H1 (cell line): ENCODE data around the gene KPNA6. TPM values are rescaled to one million over a fixed set of nuclear protein-coding genes. Genes with fewer than 3 reads are reported as not detected.

Experiments
- CTCF ChIA-PET: fragments of 300-600 bp; sonication (Branson Sonifier 250); formaldehyde crosslinking; loops from one replicate; lab custom pipeline; 2021; ENCODE audit not compliant: partially characterized antibody; lab: Charles Lee
- POLR2A ChIA-PET: fragments of 300-600 bp; sonication (Branson Sonifier 250); formaldehyde crosslinking; loops from one replicate; lab custom pipeline; 2021; ENCODE audit warnings: inconsistent platforms; ENCODE audit not compliant: partially characterized antibody; lab: Charles Lee
- DNase-seq, 2 experiments: peaks; one replicate each; pipeline versions ENCODE4 v3.0.0 to v3.0.0-alpha.2; 2010 to 2022; ENCODE audit warnings: low spot score in 2 of 2, low read depth in 1 of 2, mixed read lengths in 1 of 2
- FAIRE-seq: peaks from 2 replicates; lab custom pipeline; 2011; peaks lifted over from hg19 to GRCh38; lab: Jason Lieb, UNC
- H2AFZ ChIP-seq: 2 replicates; pipeline ENCODE4 v1.8.1; 2012; ENCODE audit warnings: low read length, inconsistent platforms
- H2AK5ac ChIP-seq: 2 replicates; pipeline ENCODE4 v1.6.1; 2013; ENCODE audit warnings: low read depth, low read length
- H2BK120ac ChIP-seq: replicated peaks from 2 replicates; pipeline ENCODE3; 2013; ENCODE audit warnings: low read depth, low read length, inconsistent platforms
- H2BK12ac ChIP-seq: 2 replicates; pipeline ENCODE4 v1.6.1; 2013; ENCODE audit warnings: low read depth, low read length
- H2BK15ac ChIP-seq: 2 replicates; pipeline ENCODE4 v1.6.1; 2013; ENCODE audit warnings: low read length
- H2BK20ac ChIP-seq: 2 replicates; pipeline ENCODE4 v1.6.1; 2013; ENCODE audit warnings: low read length
- H2BK5ac ChIP-seq: 2 replicates; pipeline ENCODE4 v1.6.1; 2013; ENCODE audit warnings: low read depth, low read length
- H3K14ac ChIP-seq: 2 replicates; pipeline ENCODE4 v1.6.1; 2013; ENCODE audit warnings: inconsistent platforms; ENCODE audit not compliant: insufficient read length
- H3K18ac ChIP-seq: 2 replicates; pipeline ENCODE4 v1.6.1; 2013; ENCODE audit warnings: low read length; ENCODE audit errors: extremely low read depth
- H3K23ac ChIP-seq: 2 replicates; pipeline ENCODE4 v1.6.1; 2013; ENCODE audit warnings: inconsistent platforms; ENCODE audit not compliant: insufficient read length
- H3K23me2 ChIP-seq: 2 replicates; pipeline ENCODE4 v1.6.1; 2013; ENCODE audit warnings: low read depth, low read length
- H3K27ac ChIP-seq: 2 replicates; pipeline ENCODE4 v1.6.1; 2011; ENCODE audit warnings: low read depth, low read length, inconsistent platforms
- H3K27me3 ChIP-seq, 4 experiments: replicated peaks in 1 of 4; 1 replicate in 1 of 4; 2 replicates in 3 of 4; pipeline versions ENCODE4 v1.6.1 to v1.8.1; 2011 to 2013; ENCODE audit warnings: low read length in 3 of 4, mild to moderate bottlenecking in 3 of 4, inconsistent platforms in 2 of 4, mixed read lengths in 2 of 4, moderate library complexity in 1 of 4; ENCODE audit not compliant: control insufficient read depth in 3 of 4, insufficient read depth in 3 of 4; ENCODE audit errors: extremely low read depth in 1 of 4
- H3K36me3 ChIP-seq, 4 experiments: 2 replicates each; pipeline versions ENCODE4 v1.6.1 to v1.8.1; 2011 to 2013; ENCODE audit warnings: mild to moderate bottlenecking in 4 of 4, low read length in 3 of 4, moderate library complexity in 2 of 4, control low read depth in 1 of 4, inconsistent platforms in 1 of 4; ENCODE audit not compliant: insufficient read depth in 4 of 4, control insufficient read depth in 2 of 4
- H3K4ac ChIP-seq: replicated peaks from 2 replicates; pipeline ENCODE3; 2013; ENCODE audit warnings: low read length, low read depth, mixed read lengths, inconsistent platforms; ENCODE audit not compliant: insufficient read length
- H3K4me1 ChIP-seq, 4 experiments: replicated peaks in 1 of 4; 1 replicate in 1 of 4; 2 replicates in 3 of 4; pipeline versions ENCODE4 v1.6.1 to v1.8.1; 2011 to 2013; ENCODE audit warnings: low read length in 3 of 4, inconsistent platforms in 2 of 4, mixed read lengths in 1 of 4; ENCODE audit not compliant: insufficient read depth in 4 of 4, control insufficient read depth in 3 of 4
- H3K4me2 ChIP-seq, 2 experiments: 2 replicates each; pipeline versions ENCODE4 v1.6.1 to v1.8.1; 2011 to 2013; ENCODE audit warnings: low read depth in 2 of 2, low read length in 2 of 2, control low read depth in 1 of 2, inconsistent platforms in 1 of 2, mild to moderate bottlenecking in 1 of 2; ENCODE audit not compliant: insufficient read depth in 1 of 2
- H3K4me3 ChIP-seq, 4 experiments: fragments of 200-600, 300-600 bp in 1 of 4; sonication (generic), shearing (Covaris generic), sonication (Bioruptor Twin) in 1 of 4; 2 replicates each; pipeline versions ENCODE4 v1.5.1 to v1.8.1; 2011 to 2016; ENCODE audit warnings: low read length in 4 of 4, low read depth in 3 of 4, control low read depth in 2 of 4, inconsistent platforms in 2 of 4, mild to moderate bottlenecking in 2 of 4, mixed read lengths in 1 of 4, moderate library complexity in 1 of 4; ENCODE audit not compliant: insufficient read depth in 2 of 4; ENCODE audit errors: extremely low read depth in 1 of 4
- H3K56ac ChIP-seq: replicated peaks from 2 replicates; pipeline ENCODE3; 2013; ENCODE audit warnings: low read depth, mild to moderate bottlenecking, mixed read lengths, low read length, inconsistent platforms; ENCODE audit not compliant: insufficient read length
- H3K79me1 ChIP-seq: 2 replicates; pipeline ENCODE4 v1.6.1; 2013; ENCODE audit warnings: low read depth, low read length, control low read depth
- H3K79me2 ChIP-seq, 2 experiments: 2 replicates each; pipeline versions ENCODE4 v1.6.1 to v1.8.1; 2012 to 2013; ENCODE audit warnings: low read length in 2 of 2, mild to moderate bottlenecking in 2 of 2, inconsistent platforms in 1 of 2; ENCODE audit not compliant: insufficient read depth in 2 of 2, control insufficient read depth in 1 of 2
- H3K9ac ChIP-seq, 4 experiments: replicated peaks in 1 of 4; 1 replicate in 1 of 4; 2 replicates in 3 of 4; pipeline versions ENCODE4 v1.6.1 to v1.8.1; 2011 to 2013; ENCODE audit warnings: low read depth in 3 of 4, low read length in 3 of 4, control low read depth in 2 of 4, mild to moderate bottlenecking in 2 of 4, moderate library complexity in 2 of 4, inconsistent platforms in 1 of 4; ENCODE audit errors: extremely low read depth in 1 of 4
- H3K9me3 ChIP-seq, 2 experiments: 2 replicates each; pipeline versions ENCODE4 v1.6.1 to v1.8.1; 2012 to 2013; ENCODE audit warnings: mild to moderate bottlenecking in 2 of 2, moderate library complexity in 2 of 2, control low read depth in 1 of 2, inconsistent platforms in 1 of 2, low read depth in 1 of 2, low read length in 1 of 2, mixed read lengths in 1 of 2; ENCODE audit not compliant: insufficient read depth in 2 of 2
- H4K20me1 ChIP-seq, 2 experiments: replicated peaks in 1 of 2; 2 replicates each; pipeline versions ENCODE3 to v1.8.1; 2011 to 2013; ENCODE audit warnings: inconsistent platforms in 2 of 2, low read length in 2 of 2, mild to moderate bottlenecking in 1 of 2; ENCODE audit not compliant: insufficient read depth in 2 of 2, control insufficient read depth in 1 of 2
- H4K5ac ChIP-seq: 2 replicates; pipeline ENCODE4 v1.6.1; 2013; ENCODE audit warnings: low read length, low read depth, mixed read lengths, inconsistent platforms; ENCODE audit not compliant: insufficient read length
- H4K8ac ChIP-seq: 2 replicates; pipeline ENCODE4 v1.8.0; 2013; ENCODE audit warnings: mild to moderate bottlenecking, moderate library complexity, low read length, inconsistent platforms; ENCODE audit not compliant: insufficient read depth; ENCODE audit errors: extremely low read depth
- H4K91ac ChIP-seq: replicated peaks from 2 replicates; pipeline ENCODE3; 2013; ENCODE audit warnings: low read length, mixed read lengths, inconsistent platforms; ENCODE audit not compliant: insufficient read length
- ASH2L ChIP-seq: fragments of 200-600, 300-600 bp; sonication (generic); IDR thresholded peaks from one replicate; pipeline ENCODE4 v1.7.1; 2017; ENCODE audit warnings: low read length
- CTBP2 ChIP-seq: IDR thresholded peaks from 2 replicates; pipeline ENCODE4 v1.7.0; 2011; ENCODE audit warnings: borderline replicate concordance, mild to moderate bottlenecking, moderate library complexity, mixed read lengths, low read length; ENCODE audit not compliant: insufficient read depth, insufficient read length
- HDAC6 ChIP-seq: IDR thresholded peaks from one replicate; pipeline ENCODE4 v1.7.1; 2012; ENCODE audit warnings: low read depth, mild to moderate bottlenecking, inconsistent platforms, low read length, moderate library complexity
- JUND ChIP-seq: IDR thresholded peaks from 2 replicates; pipeline ENCODE4 v1.6.1; 2011; ENCODE audit warnings: mild to moderate bottlenecking, improper control_type of control experiment, low read length
- MAFK ChIP-seq: IDR thresholded peaks from 2 replicates; pipeline ENCODE4 v1.6.1; 2012; ENCODE audit warnings: low read depth, mild to moderate bottlenecking, improper control_type of control experiment, low read length
- NANOG ChIP-seq: IDR thresholded peaks from 2 replicates; pipeline ENCODE4 v1.6.1; 2011; ENCODE audit warnings: low read length, low read depth, mild to moderate bottlenecking, inconsistent platforms; ENCODE audit not compliant: insufficient read depth, poor library complexity, severe bottlenecking
- RAD21 ChIP-seq, 2 experiments: IDR thresholded peaks in 1 of 2; conservative IDR thresholded peaks in 1 of 2; 2 replicates each; pipeline ENCODE4 v1.6.1; 2011; ENCODE audit warnings: low read depth in 2 of 2, low read length in 2 of 2, improper control_type of control experiment in 1 of 2, inconsistent platforms in 1 of 2, mild to moderate bottlenecking in 1 of 2, moderate library complexity in 1 of 2
- SIRT6 ChIP-seq: IDR thresholded peaks from one replicate; pipeline ENCODE4 v1.7.1; 2012; ENCODE audit warnings: low read length, inconsistent platforms
- SIX5 ChIP-seq: IDR thresholded peaks from 2 replicates; pipeline ENCODE4 v1.6.1; 2011; ENCODE audit warnings: mild to moderate bottlenecking, low read depth, low read length
- SP1 ChIP-seq: IDR thresholded peaks from 2 replicates; pipeline ENCODE4 v1.6.1; 2011; ENCODE audit warnings: low read depth, low read length
- SRF ChIP-seq: IDR thresholded peaks from 2 replicates; pipeline ENCODE4 v1.6.1; 2011; ENCODE audit warnings: mild to moderate bottlenecking, low read depth, low read length, moderate library complexity
- TAF1 ChIP-seq: IDR thresholded peaks from 2 replicates; pipeline ENCODE4 v1.6.1; 2011; ENCODE audit warnings: mild to moderate bottlenecking, low read depth, low read length
- USF2 ChIP-seq: IDR thresholded peaks from 2 replicates; pipeline ENCODE4 v1.6.1; 2011; ENCODE audit warnings: low read length, improper control_type of control experiment
- WGBS, 2 experiments: shearing (Covaris generic) in 1 of 2; methylation state at CpG; one replicate each; pipeline versions ENCODE4 v1.1.6 to v1.1.7; 2013 to 2015; ENCODE audit warnings: low lambda C conversion rate in 2 of 2, mixed read lengths in 2 of 2, inconsistent platforms in 1 of 2, low coverage in 1 of 2, missing lambda C conversion rate in 1 of 2; ENCODE audit not compliant: insufficient replicate concordance in 2 of 2, insufficient coverage in 1 of 2, insufficient read length in 1 of 2; ENCODE audit errors: extremely low coverage in 1 of 2, missing lambda C conversion rate in 1 of 2; 5-methylcytosine and 5-hydroxymethylcytosine counted together
- polyA plus RNA-seq, 7 experiments: library from polyadenylated mRNA; depleted of rRNA in 3 of 7; stranded (reverse) in 5 of 7; unstranded in 2 of 7; fragments of >200 nt in 5 of 7; fragments of 200-250 nt in 2 of 7; gene quantifications; 1 replicate in 5 of 7; 2 replicates in 1 of 7; 4 replicates in 1 of 7; pipeline versions ENCODE4 v1.2.1 to v1.2.3, GENCODE V29; 2011 to 2013; ENCODE audit warnings: missing spikeins in 2 of 7, mixed read lengths in 2 of 7
- total RNA-seq: library from RNA; stranded (reverse); fragmentation: NEBNext Ultra II Directional; extraction: Animal tissue kit (Norgen Biotek cat#: 25700); gene quantifications from 2 replicates; pipeline ENCODE4 v1.2.1, GENCODE V29; 2021

Gene KPNA6
- total and polyA plus RNA-seq, 2 of the 8 experiments (the other 6 are each of a cell fraction or from before 2014, with no cell fraction given), result 24.2 to 120 TPM

DNA sequence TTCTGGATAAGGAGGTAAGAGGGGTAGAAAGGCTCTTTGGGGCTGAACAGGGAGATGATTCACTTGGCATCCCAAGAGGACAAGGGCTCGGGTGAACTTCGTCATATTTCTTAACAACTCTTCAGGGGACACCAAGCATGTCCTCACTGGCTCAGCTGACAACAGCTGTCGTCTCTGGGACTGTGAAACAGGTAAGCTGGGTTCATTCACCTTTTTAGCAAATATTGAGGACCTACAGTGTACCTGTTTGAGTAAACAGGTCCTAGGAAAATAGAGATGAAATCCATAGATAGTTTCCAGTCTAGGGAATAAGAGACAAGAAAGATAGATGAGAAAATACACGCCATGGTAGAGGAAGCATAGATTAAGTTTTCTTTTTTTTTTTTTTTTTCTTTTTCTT lies 116.4 kb downstream of the KPNA6 start:
- H2BK20ac ChIP-seq, result no peak overlapping the region
- no peak overlapping the region for H2BK15ac ChIP-seq
- peaks cover 0 to 7% (median 2%) of the 10 kb centered on the region in 4 experiments; a peak in 3 of 7 replicates for H3K4me1 ChIP-seq
- H4K8ac ChIP-seq, result no peak overlapping the region
- H3K36me3 ChIP-seq, result peaks cover 19 to 44% (median 32%) of the 10 kb centered on the region in 4 experiments
- FAIRE-seq (no peak), DNase-seq (no peak)
- H2AFZ ChIP-seq, result no peak overlapping the region
- no peak overlapping the region for H3K18ac ChIP-seq
- H4K91ac ChIP-seq, result no peak overlapping the region
- H3K27ac ChIP-seq, result no peak overlapping the region
- H3K23ac ChIP-seq, result no peak overlapping the region
- no peaks in the 10 kb centered on the region for H3K27me3 ChIP-seq
- ChIA-PET CTCF (interaction anchor here (1.0 to 6.8 kb wide), 8 partner anchors 9 to 108 kb away, joined by 3 to 38 read pairs (median 3); partner anchors contain the start of gene FAM167B), POLR2A (interaction anchor here (1.3 to 8.0 kb wide), 5 partner anchors 10 to 129 kb away, joined by 3 to 52 read pairs (median 4); partner anchors contain the start of gene MARCKSL1)
- H3K9ac ChIP-seq, result no peak overlapping the region
- H3K4me2 ChIP-seq, result no peak overlapping the region
- H3K79me2 ChIP-seq, result peaks cover 0 to 24% of the 10 kb centered on the region in 2 experiments; a peak in 3 of 4 replicates
- no peak overlapping the region for H2BK5ac ChIP-seq
- H3K4me3 ChIP-seq, result no peak overlapping the region
- no peak overlapping the region for H3K4ac ChIP-seq
- no peaks in the 10 kb centered on the region for H3K9me3 ChIP-seq
- H4K20me1 ChIP-seq, result peaks cover 0 to 7% of the 10 kb centered on the region in 2 experiments
- H2BK120ac ChIP-seq, result no peak overlapping the region
- H3K56ac ChIP-seq, result no peak overlapping the region
- no peak overlapping the region for H3K14ac ChIP-seq
- H3K23me2 ChIP-seq, result peaks cover 8% of the 10 kb centered on the region; the same call in 1 of the 2 replicates
- no peak overlapping the region for H4K5ac ChIP-seq
- 0 out of 2 replicates have a peak, but pooled peaks cover 2% of the 10 kb centered on the region for H3K79me1 ChIP-seq
- H2BK12ac ChIP-seq, result no peak overlapping the region
- no peak overlapping the region for H2AK5ac ChIP-seq
- WGBS, 2 experiments, result 93% methylated on average over 4 of the region's 4 CpGs; no CpG with 5 or more reads in 1 of the 2 experiments
- TF ChIP-seq USF2 (no peak), MAFK (no peak), HDAC6 (no peak), ASH2L (no peak), SIX5 (no peak), JUND (no peak), SP1 (no peak), RAD21 (IDR thresholded peaks at IDR 0.05 in 1 of 2, conservative IDR thresholded peaks at IDR 0.05 in 1 of 2; ENCODE audit: low read depth in 2 of 2, low read length in 2 of 2) (no peak), TAF1 (no peak), NANOG (no peak), SRF (no peak), SIRT6 (no peak), CTBP2 (no peak)
